ENCODE data around the gene ISOC2.

The ISOC2 gene

GRCh38 chr19:55432241-55432959 lies 29.0 kb downstream of the ISOC2 start:
- H4K20me1 ChIP-seq (ENCODE audit: low read depth, low read length) = no peaks in the 10 kb centered on the region
- no peaks in the 10 kb centered on the region for H3F3A ChIP-seq (ENCODE audit: insufficient read depth)
- TF ChIP-seq CTCF (IDR thresholded peaks at IDR 0.05; ENCODE audit: insufficient read depth, low read length, poor library complexity, severe bottlenecking) (no peak), EZH2phosphoT487 (conservative IDR thresholded peaks at IDR 0.05; ENCODE audit: low read length) (no peak)
- no peaks in the 10 kb centered on the region for H3K9me3 ChIP-seq (ENCODE audit: insufficient read depth, low read length)
- no peaks in the 10 kb centered on the region for H3K79me2 ChIP-seq (ENCODE audit: insufficient read depth, low read length)
- no peaks in the 10 kb centered on the region for H3K27me3 ChIP-seq (ENCODE audit: low read length)
- no peak overlapping the region for H3K27ac ChIP-seq (ENCODE audit: low read depth, low read length)
- no peak overlapping the region for H2AFZ ChIP-seq (ENCODE audit: low read depth, low read length, severe bottlenecking)
- no peaks in the 10 kb centered on the region for H3K9me2 ChIP-seq (replicated peaks; ENCODE audit: insufficient read depth, low read length)
- H3K4me3 ChIP-seq (ENCODE audit: insufficient read depth, low read length, poor library complexity, severe bottlenecking) = no peak overlapping the region
- H3K9ac ChIP-seq (ENCODE audit: low read length) = no peak overlapping the region
- H3K36me3 ChIP-seq (ENCODE audit: low read length) = no peaks in the 10 kb centered on the region
- no peak overlapping the region for H3K4me2 ChIP-seq (ENCODE audit: low read depth, low read length, poor library complexity, severe bottlenecking)

DNA sequence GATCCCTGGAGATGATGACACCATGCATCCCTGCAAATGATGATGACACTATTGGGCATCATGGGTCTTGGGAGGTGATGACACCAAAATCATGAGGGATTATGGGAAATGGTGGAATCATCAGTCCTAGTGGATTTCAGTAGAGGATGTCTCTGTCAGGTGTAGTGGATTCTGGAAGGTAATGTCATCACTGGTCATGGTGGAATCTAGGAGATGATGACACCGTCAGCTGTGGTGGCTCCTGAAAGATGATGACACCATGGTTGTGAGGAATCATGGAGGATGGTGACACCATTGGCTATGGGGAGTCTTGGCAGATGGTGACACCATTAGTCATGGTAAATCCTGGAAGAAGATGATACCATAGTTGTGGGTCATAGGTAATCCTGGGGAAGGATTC lies 30.3 kb downstream of the ISOC2 start:
- no peak overlapping the region for H3K27ac ChIP-seq (ENCODE audit: low read depth, low read length)
- H3K4me2 ChIP-seq (ENCODE audit: low read depth, low read length, poor library complexity, severe bottlenecking) = no peak overlapping the region
- H3K9me3 ChIP-seq (ENCODE audit: insufficient read depth, low read length) = no peaks in the 10 kb centered on the region
- H4K20me1 ChIP-seq (ENCODE audit: low read depth, low read length) = no peaks in the 10 kb centered on the region
- no peaks in the 10 kb centered on the region for H3K36me3 ChIP-seq (ENCODE audit: low read length)
- no peaks in the 10 kb centered on the region for H3F3A ChIP-seq (ENCODE audit: insufficient read depth)
- no peaks in the 10 kb centered on the region for H3K79me2 ChIP-seq (ENCODE audit: insufficient read depth, low read length)
- no peaks in the 10 kb centered on the region for H3K27me3 ChIP-seq (ENCODE audit: low read length)
- no peak for TF ChIP-seq CTCF (IDR thresholded peaks at IDR 0.05; ENCODE audit: insufficient read depth, low read length, poor library complexity, severe bottlenecking)
- no peak for TF ChIP-seq EZH2phosphoT487 (conservative IDR thresholded peaks at IDR 0.05; ENCODE audit: low read length)
- H3K4me3 ChIP-seq (ENCODE audit: insufficient read depth, low read length, poor library complexity, severe bottlenecking) = no peak overlapping the region
- H3K9ac ChIP-seq (ENCODE audit: low read length) = no peak overlapping the region
- no peak overlapping the region for H2AFZ ChIP-seq (ENCODE audit: low read depth, low read length, severe bottlenecking)
- H3K9me2 ChIP-seq (replicated peaks; ENCODE audit: insufficient read depth, low read length) = no peaks in the 10 kb centered on the region

DNA sequence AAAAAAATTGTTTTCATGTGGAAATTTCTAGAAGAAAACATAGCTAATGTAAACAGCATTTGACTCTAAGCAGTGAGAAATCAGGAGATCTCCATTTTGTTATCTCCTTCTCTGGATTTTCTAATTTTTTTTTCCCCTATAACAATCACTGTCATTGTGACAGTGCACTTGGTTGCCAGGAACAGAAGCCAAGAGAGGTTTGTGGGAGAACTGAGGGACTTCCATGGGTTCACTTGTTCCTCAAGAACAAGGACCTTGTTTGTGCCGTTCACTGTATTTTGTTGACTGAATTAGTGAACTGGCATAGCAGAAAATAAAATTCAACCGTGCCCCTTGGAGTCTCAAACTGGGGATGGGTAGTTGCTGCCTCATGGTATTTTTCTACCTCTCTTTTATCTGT lies 35.4 kb downstream of the ISOC2 start:
- Histone ChIP-seq H3K4me2 (ENCODE audit: low read depth, low read length, poor library complexity, severe bottlenecking) (no peak overlapping the region), H3K4me3 (ENCODE audit: insufficient read depth, low read length, poor library complexity, severe bottlenecking) (no peak overlapping the region), H3K27ac (ENCODE audit: low read depth, low read length) (no peak overlapping the region), H3K9me2 (replicated peaks; ENCODE audit: insufficient read depth, low read length) (no peaks in the 10 kb centered on the region), H3K36me3 (ENCODE audit: low read length) (no peaks in the 10 kb centered on the region), H3F3A (ENCODE audit: insufficient read depth) (no peaks in the 10 kb centered on the region), H4K20me1 (ENCODE audit: low read depth, low read length) (no peaks in the 10 kb centered on the region), H3K79me2 (ENCODE audit: insufficient read depth, low read length) (no peaks in the 10 kb centered on the region), H2AFZ (ENCODE audit: low read depth, low read length, severe bottlenecking) (no peak overlapping the region), H3K27me3 (ENCODE audit: low read length) (no peaks in the 10 kb centered on the region), H3K9me3 (ENCODE audit: insufficient read depth, low read length) (no peaks in the 10 kb centered on the region), H3K9ac (ENCODE audit: low read length) (no peak overlapping the region)
- TF ChIP-seq CTCF (IDR thresholded peaks at IDR 0.05; ENCODE audit: insufficient read depth, low read length, poor library complexity, severe bottlenecking) = no peak
- no peak for TF ChIP-seq EZH2phosphoT487 (conservative IDR thresholded peaks at IDR 0.05; ENCODE audit: low read length)

Data from SU-DHL-6 (cell line).